ENCODE measurements around the gene PNPLA8. TPM values are rescaled to one million over a fixed set of nuclear protein-coding genes. Genes with fewer than 3 reads are reported as not detected.

Gene PNPLA8
- total and polyA plus RNA-seq, 2 experiments from 2014 or later: 20.0 to 21.3 TPM

DNA sequence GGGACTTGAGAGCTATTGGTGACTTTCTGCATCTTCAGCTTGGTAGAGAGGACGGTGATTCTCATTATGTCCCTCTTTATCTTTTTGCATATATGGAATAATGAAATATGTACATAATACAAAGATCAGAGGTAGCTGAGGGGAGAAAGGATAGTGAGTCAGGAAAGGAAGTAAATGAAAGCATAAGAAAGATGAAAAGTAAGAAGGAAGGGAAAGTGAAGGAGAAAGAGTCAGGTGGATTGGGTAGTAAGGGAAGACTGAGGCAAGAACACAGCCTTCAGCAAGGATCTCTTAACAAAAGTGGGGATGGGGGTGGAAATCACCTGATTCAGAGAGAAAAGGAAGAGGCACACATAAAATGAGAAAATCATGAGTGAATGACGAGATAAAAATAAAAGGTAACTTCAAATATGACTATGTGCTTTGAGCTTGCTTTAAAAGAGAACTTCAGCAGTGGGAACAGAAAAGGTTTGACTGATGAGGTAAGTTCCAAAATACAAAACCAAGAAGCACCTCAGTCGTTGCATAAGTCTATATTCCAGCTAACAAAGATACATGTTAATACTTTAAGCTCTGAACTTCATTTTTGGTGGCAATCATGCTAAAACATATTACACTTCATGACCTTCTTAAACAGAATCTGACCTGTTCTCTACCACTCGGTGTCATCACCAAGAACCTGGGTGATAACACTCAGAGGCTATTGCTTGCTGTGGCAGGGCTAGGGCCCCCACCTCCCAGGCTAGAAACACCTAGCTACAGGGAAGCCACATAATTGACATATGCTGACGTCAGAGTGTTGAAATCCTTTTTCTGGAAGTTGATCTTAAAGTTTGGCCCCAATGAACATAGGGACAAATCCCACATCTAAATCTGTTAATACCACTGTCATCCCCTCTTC lies 102.6 kb downstream of the PNPLA8 start:
- no peaks in the 10 kb centered on the region for H3K36me3 ChIP-seq
- H3K4me3 ChIP-seq: no peak overlapping the region
- H3K27me3 ChIP-seq: no peaks in the 10 kb centered on the region
- H3K27ac ChIP-seq: no peak overlapping the region
- H3K4me1 ChIP-seq (ENCODE audit: low read depth): no peaks in the 10 kb centered on the region
- TF ChIP-seq, protein P1, sequence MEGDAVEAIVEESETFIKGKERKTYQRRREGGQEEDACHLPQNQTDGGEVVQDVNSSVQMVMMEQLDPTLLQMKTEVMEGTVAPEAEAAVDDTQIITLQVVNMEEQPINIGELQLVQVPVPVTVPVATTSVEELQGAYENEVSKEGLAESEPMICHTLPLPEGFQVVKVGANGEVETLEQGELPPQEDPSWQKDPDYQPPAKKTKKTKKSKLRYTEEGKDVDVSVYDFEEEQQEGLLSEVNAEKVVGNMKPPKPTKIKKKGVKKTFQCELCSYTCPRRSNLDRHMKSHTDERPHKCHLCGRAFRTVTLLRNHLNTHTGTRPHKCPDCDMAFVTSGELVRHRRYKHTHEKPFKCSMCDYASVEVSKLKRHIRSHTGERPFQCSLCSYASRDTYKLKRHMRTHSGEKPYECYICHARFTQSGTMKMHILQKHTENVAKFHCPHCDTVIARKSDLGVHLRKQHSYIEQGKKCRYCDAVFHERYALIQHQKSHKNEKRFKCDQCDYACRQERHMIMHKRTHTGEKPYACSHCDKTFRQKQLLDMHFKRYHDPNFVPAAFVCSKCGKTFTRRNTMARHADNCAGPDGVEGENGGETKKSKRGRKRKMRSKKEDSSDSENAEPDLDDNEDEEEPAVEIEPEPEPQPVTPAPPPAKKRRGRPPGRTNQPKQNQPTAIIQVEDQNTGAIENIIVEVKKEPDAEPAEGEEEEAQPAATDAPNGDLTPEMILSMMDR (IDR thresholded peaks at IDR 0.05; ENCODE audit: low read depth, low read length): no peak
- H3K9me3 ChIP-seq (ENCODE audit: low read depth): no peaks in the 10 kb centered on the region
- DNase-seq (ENCODE audit: low read depth in 1 of 2, low spot score in 1 of 2): no peak

DNA sequence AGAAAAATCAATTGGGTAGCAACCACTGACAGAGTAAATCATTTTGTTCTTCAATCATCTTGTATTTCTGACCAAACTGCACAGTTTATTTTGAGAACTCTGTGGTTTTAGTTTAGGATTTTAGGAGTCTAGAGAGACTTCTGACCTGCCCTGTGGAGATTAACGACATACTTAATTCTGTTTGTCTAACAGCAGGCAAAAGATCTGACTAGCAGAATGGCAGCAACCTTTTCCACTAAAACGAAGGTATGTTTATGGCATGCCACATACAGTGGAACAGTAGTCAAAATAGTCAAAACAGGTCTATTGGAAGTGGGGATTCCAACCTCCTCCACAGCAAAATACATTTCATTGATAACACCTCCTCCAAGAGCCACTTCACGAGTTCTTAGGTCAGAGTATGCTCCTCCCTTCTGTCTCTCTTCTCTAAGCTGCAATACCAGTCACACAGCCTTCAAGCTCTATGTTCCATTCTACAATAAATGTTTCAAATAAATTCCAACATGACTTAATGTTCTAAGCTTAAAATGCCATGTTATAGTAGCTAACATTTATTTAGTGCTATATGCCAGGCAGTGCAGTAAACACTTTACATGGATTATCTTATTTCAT lies 104.1 kb downstream of the PNPLA8 start:
- no peaks in the 10 kb centered on the region for H3K36me3 ChIP-seq
- H3K4me3 ChIP-seq: no peak overlapping the region
- H3K27ac ChIP-seq: no peak overlapping the region
- TF ChIP-seq, protein P1 (IDR thresholded peaks at IDR 0.05; ENCODE audit: low read depth, low read length): no peak
- H3K4me1 ChIP-seq (ENCODE audit: low read depth): no peaks in the 10 kb centered on the region
- DNase-seq (ENCODE audit: low read depth in 1 of 2, low spot score in 1 of 2): no peak
- no peaks in the 10 kb centered on the region for H3K9me3 ChIP-seq (ENCODE audit: low read depth)
- no peaks in the 10 kb centered on the region for H3K27me3 ChIP-seq

Other genes with a start within 250 kb of the PNPLA8 start
- 3.4 and 3.9 TPM in 2 replicates for gene NRCAM, start 69.7 kb downstream of the PNPLA8 start, total RNA-seq
- 0.76 and 1.2 TPM in 2 replicates for gene NRCAM, start 69.7 kb downstream of the PNPLA8 start, polyA plus RNA-seq
- gene THAP5, start 43.6 kb upstream of the PNPLA8 start, total RNA-seq: 16.5 and 24.1 TPM in 2 replicates
- 19.9 and 20.2 TPM in 2 replicates for gene THAP5, start 43.6 kb upstream of the PNPLA8 start, polyA plus RNA-seq
- 183 and 204 TPM in 2 replicates for gene DNAJB9, start 43.7 kb upstream of the PNPLA8 start, total RNA-seq
- gene DNAJB9, start 43.7 kb upstream of the PNPLA8 start, polyA plus RNA-seq: 81.2 and 108 TPM in 2 replicates